ENCODE data around the gene CBR1.

CBR1 gene

DNA sequence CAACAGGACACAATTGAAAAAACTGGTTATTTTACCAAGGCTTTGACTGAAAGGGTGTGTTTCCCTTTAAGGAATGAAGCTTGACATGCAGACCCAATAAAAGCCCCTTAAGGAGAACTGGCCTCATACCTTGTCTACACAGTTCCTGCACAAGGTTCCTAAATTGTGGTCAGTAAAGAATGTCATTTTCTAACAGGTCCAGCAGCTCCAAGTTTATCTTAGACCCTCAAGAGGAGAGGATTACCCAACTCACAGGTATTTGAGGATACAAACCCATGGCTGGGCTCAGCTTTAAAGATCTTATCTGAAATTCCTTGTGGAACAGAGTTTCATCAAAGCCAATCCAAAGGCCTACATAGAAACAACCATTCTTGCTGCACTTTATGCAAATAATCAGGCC, 33.6 kb downstream of the CBR1 start:
- TF ChIP-seq POLR2A (IDR thresholded peaks at IDR 0.05; ENCODE audit: low read length) (no peak), GATA1 (IDR thresholded peaks at IDR 0.05; ENCODE audit: low read depth, low read length) (no peak)
- DNase-seq = no peak

DNA sequence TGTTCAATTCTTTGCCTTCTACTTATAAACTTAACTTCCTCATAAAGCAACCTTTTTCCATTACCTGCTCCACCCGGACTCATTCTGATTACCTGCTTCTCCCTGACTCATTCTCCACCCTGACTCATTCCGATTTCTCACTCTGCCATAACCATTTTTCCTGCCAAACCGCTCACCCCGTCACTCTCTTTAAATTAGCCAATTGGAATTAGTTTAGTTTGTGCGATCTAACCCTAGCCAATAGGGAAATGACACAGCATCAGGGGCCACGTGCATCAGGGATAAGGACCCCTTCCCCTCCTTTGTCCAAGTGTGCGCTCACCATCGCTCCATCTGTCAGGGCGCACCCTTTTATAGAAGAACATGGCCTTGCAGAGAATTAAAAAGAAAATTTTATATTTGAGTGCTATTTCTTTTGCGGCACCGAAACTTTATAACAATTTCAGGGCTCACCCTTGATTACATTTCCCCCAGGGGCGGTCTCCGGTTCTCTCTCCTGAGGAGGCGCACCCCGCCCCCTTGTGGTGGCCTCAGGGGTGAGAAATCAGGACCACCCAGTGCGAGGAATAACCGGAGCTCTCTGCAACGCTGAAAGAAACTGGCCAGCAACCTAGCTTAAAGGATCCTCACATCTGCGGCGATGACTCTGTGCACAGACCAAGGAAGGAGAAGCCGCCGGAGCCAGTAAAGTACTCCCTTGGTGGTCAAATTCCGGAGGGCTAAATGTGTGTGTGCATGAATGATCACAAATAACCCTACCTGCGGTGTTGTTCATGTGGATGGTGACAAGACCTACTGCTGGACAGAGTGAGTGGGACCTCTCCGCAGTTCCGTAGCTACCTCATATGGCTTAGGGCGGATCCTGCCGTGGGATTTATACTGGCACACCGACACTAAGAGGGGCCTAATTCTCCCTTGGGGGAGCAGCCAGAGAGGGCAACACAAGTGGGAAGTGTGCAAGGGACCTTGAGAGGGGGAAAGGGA, 34.8 kb downstream of the CBR1 start:
- TF ChIP-seq POLR2A (IDR thresholded peaks at IDR 0.05; ENCODE audit: low read length) (no peak), GATA1 (IDR thresholded peaks at IDR 0.05; ENCODE audit: low read depth, low read length) (no peak)
- DNase-seq = peak; percentile 28 to 35

GRCh38 chr21:36105327-36105842, 35.6 kb downstream of the CBR1 start:
- DNase-seq = no peak
- TF ChIP-seq POLR2A (IDR thresholded peaks at IDR 0.05; ENCODE audit: low read length) = no peak
- TF ChIP-seq GATA1 (IDR thresholded peaks at IDR 0.05; ENCODE audit: low read depth, low read length) = no peak

DNA sequence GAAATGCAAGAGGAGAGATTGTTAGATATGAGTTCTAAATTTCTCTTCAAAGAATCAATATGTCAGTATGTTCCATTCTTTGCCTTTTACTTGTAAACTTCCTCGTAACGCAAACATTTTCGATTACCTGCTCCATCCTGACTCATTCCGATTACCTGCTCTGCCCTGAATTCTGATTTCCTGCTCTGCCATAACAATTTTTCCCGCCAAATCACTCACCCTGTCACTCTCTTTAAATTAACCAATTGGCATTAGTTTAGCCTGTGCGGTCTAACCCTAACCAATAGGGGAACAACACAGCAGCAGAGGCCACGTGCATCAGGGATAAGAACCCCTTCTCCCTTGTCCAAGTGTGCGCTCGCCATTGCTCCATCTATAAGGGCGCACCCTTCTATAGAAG, 40.0 kb downstream of the CBR1 start:
- no peak for DNase-seq
- no peak for TF ChIP-seq GATA1 (IDR thresholded peaks at IDR 0.05; ENCODE audit: low read depth, low read length)
- TF ChIP-seq POLR2A (IDR thresholded peaks at IDR 0.05; ENCODE audit: low read length) = no peak

GRCh38 chr21:36111238-36111637, 41.4 kb downstream of the CBR1 start:
- TF ChIP-seq POLR2A (IDR thresholded peaks at IDR 0.05; ENCODE audit: low read length) = no peak
- TF ChIP-seq GATA1 (IDR thresholded peaks at IDR 0.05; ENCODE audit: low read depth, low read length) = no peak

GRCh38 chr21:36113647-36114428, 44.0 kb downstream of the CBR1 start:
- no peak for DNase-seq
- TF ChIP-seq GATA1 (IDR thresholded peaks at IDR 0.05; ENCODE audit: low read depth, low read length) = no peak

More at GRCh38 chr21:36111238-36111637, 41.4 kb downstream of the CBR1 start:
- DNase-seq = no peak

GRCh38 chr21:36115138-36115730, 45.4 kb downstream of the CBR1 start:
- no peak for DNase-seq
- TF ChIP-seq POLR2A (IDR thresholded peaks at IDR 0.05; ENCODE audit: low read length) = no peak
- no peak for TF ChIP-seq GATA1 (IDR thresholded peaks at IDR 0.05; ENCODE audit: low read depth, low read length)

DNA sequence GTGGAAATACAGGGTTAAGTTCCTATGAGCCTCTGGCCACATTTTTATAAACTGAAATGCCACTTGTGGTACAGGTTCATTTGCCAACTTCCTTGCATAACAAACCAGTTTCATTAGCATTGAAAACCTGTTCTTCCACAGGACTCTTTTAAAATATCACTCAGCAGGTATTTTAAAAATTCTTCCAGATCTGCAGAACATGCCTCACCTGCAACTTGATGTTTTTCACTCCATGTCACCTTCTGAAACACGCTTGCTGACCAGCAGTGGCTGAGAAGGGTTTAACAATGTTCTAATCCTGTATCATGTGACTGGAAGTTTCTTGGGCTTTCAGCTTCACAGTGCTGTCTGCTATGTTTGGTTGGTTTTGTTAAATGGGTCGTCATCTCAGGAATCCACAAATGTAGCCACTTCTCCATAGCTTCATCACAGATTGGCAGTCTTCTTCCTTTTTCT, 47.5 kb downstream of the CBR1 start:
- no peak for DNase-seq
- TF ChIP-seq GATA1 (IDR thresholded peaks at IDR 0.05; ENCODE audit: low read depth, low read length) (no peak), POLR2A (IDR thresholded peaks at IDR 0.05; ENCODE audit: low read length) (no peak)

GRCh38 chr21:36120304-36120888, 50.6 kb downstream of the CBR1 start:
- DNase-seq = no peak
- TF ChIP-seq POLR2A (IDR thresholded peaks at IDR 0.05; ENCODE audit: low read length) (no peak), GATA1 (IDR thresholded peaks at IDR 0.05; ENCODE audit: low read depth, low read length) (no peak)
